Measurements from ENCODE around the gene MIPOL1.
"Not testable (repeated sequence)": the region's sequence is repeated elsewhere in the genome, so short reads cannot be mapped to it uniquely, and the experiment has no call there.

MIPOL1 gene

GRCh38 chr14:37197421-37198272 is at the start of gene MIPOL1:
Gene MIPOL1, plus strand, starts transcription at chr14:37197937. Its CDS starts 49,952 bp downstream, at chr14:37247889.
- no peak within 1 kb of the TSS for H3K4me3 ChIP-seq (ENCODE audit: low read depth, low read length)
- TF ChIP-seq CTCF (IDR thresholded peaks at IDR 0.05; ENCODE audit: insufficient read depth, low read depth, low read length, missing control alignments), result no peak
- DNase-seq (ENCODE audit: low read depth), result no peak

GRCh38 chr14:37150414-37150813 is 47.3 kb upstream of the MIPOL1 start:
- DNase-seq (ENCODE audit: low read depth), result peak; percentile 9
- peak; percentile 45 for TF ChIP-seq CTCF (IDR thresholded peaks at IDR 0.05; ENCODE audit: insufficient read depth, low read depth, low read length, missing control alignments)
- no peak overlapping the region for H3K4me3 ChIP-seq (ENCODE audit: low read depth, low read length)

GRCh38 chr14:37153005-37153404 is 44.7 kb upstream of the MIPOL1 start:
- no peak for DNase-seq (ENCODE audit: low read depth)
- TF ChIP-seq CTCF (IDR thresholded peaks at IDR 0.05; ENCODE audit: insufficient read depth, low read depth, low read length, missing control alignments), result no peak
- H3K4me3 ChIP-seq (ENCODE audit: low read depth, low read length), result no peak overlapping the region

GRCh38 chr14:37153483-37153882 is 44.3 kb upstream of the MIPOL1 start:
- DNase-seq (ENCODE audit: low read depth), result no peak
- TF ChIP-seq CTCF (IDR thresholded peaks at IDR 0.05; ENCODE audit: insufficient read depth, low read depth, low read length, missing control alignments), result no peak
- H3K4me3 ChIP-seq (ENCODE audit: low read depth, low read length), result no peak overlapping the region

- no peak overlapping the region for H3K4me3 ChIP-seq (ENCODE audit: low read depth, low read length)
- TF ChIP-seq CTCF (IDR thresholded peaks at IDR 0.05; ENCODE audit: insufficient read depth, low read depth, low read length, missing control alignments), result no peak
Observed at GRCh38 chr14:37157987-37158386, 39.8 kb upstream of the MIPOL1 start.

GRCh38 chr14:37162307-37162706 is 35.4 kb upstream of the MIPOL1 start:
- not testable (repeated sequence) for DNase-seq (ENCODE audit: low read depth); H3K4me3 ChIP-seq (ENCODE audit: low read depth, low read length)

More at GRCh38 chr14:37157987-37158386, 39.8 kb upstream of the MIPOL1 start:
- no peak for DNase-seq (ENCODE audit: low read depth)

- no peak for DNase-seq (ENCODE audit: low read depth)
- TF ChIP-seq CTCF (IDR thresholded peaks at IDR 0.05; ENCODE audit: insufficient read depth, low read depth, low read length, missing control alignments), result no peak
Observed at GRCh38 chr14:37165794-37166193, 31.9 kb upstream of the MIPOL1 start.

More at GRCh38 chr14:37165794-37166193, 31.9 kb upstream of the MIPOL1 start:
- H3K4me3 ChIP-seq (ENCODE audit: low read depth, low read length), result no peak overlapping the region
